PFSK-1 (cell line): ENCODE data around the gene DDX24.

Experiments
- POLR2AphosphoS5 ChIP-seq: IDR thresholded peaks from 2 replicates; pipeline ENCODE4 v1.6.1; 2012; ENCODE audit warnings: low read depth, mild to moderate bottlenecking, control low read depth, low read length, moderate library complexity
- SIN3A ChIP-seq: IDR thresholded peaks from 2 replicates; pipeline ENCODE4 v1.6.1; 2012; ENCODE audit warnings: mild to moderate bottlenecking, low read length, moderate library complexity, borderline replicate concordance; ENCODE audit not compliant: insufficient read depth
- TF ChIP-seq, protein P1 (sequence below), 2 experiments: IDR thresholded peaks; 2 replicates each; pipeline versions ENCODE4 v1.6.1 to v1.8.0; 2011 to 2012; ENCODE audit warnings: low read depth in 2 of 2, low read length in 2 of 2, control low read depth in 1 of 2, inconsistent platforms in 1 of 2, mild to moderate bottlenecking in 1 of 2, moderate library complexity in 1 of 2; ENCODE audit not compliant: insufficient read depth in 1 of 2

GRCh38 chr14:94077823-94078222 is 3.2 kb downstream of the DDX24 start:
- TF ChIP-seq, protein P1, sequence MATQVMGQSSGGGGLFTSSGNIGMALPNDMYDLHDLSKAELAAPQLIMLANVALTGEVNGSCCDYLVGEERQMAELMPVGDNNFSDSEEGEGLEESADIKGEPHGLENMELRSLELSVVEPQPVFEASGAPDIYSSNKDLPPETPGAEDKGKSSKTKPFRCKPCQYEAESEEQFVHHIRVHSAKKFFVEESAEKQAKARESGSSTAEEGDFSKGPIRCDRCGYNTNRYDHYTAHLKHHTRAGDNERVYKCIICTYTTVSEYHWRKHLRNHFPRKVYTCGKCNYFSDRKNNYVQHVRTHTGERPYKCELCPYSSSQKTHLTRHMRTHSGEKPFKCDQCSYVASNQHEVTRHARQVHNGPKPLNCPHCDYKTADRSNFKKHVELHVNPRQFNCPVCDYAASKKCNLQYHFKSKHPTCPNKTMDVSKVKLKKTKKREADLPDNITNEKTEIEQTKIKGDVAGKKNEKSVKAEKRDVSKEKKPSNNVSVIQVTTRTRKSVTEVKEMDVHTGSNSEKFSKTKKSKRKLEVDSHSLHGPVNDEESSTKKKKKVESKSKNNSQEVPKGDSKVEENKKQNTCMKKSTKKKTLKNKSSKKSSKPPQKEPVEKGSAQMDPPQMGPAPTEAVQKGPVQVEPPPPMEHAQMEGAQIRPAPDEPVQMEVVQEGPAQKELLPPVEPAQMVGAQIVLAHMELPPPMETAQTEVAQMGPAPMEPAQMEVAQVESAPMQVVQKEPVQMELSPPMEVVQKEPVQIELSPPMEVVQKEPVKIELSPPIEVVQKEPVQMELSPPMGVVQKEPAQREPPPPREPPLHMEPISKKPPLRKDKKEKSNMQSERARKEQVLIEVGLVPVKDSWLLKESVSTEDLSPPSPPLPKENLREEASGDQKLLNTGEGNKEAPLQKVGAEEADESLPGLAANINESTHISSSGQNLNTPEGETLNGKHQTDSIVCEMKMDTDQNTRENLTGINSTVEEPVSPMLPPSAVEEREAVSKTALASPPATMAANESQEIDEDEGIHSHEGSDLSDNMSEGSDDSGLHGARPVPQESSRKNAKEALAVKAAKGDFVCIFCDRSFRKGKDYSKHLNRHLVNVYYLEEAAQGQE (IDR thresholded peaks at IDR 0.05; ENCODE audit: insufficient read depth in 1 of 2, low read depth in 2 of 2, low read length in 2 of 2): no peak
- TF ChIP-seq POLR2AphosphoS5 (no peak), SIN3A (no peak)
